ENCODE data around the gene RIMS3.
A peak's percentile ranks its signal among the peaks of the same experiment; 100 is the strongest.

Gene RIMS3

GRCh38 chr1:40625076-40625475, 40.4 kb downstream of the RIMS3 start:
- H4K20me1 ChIP-seq (ENCODE audit: insufficient read depth, low read length): no peaks in the 10 kb centered on the region
- TF ChIP-seq, protein P1, sequence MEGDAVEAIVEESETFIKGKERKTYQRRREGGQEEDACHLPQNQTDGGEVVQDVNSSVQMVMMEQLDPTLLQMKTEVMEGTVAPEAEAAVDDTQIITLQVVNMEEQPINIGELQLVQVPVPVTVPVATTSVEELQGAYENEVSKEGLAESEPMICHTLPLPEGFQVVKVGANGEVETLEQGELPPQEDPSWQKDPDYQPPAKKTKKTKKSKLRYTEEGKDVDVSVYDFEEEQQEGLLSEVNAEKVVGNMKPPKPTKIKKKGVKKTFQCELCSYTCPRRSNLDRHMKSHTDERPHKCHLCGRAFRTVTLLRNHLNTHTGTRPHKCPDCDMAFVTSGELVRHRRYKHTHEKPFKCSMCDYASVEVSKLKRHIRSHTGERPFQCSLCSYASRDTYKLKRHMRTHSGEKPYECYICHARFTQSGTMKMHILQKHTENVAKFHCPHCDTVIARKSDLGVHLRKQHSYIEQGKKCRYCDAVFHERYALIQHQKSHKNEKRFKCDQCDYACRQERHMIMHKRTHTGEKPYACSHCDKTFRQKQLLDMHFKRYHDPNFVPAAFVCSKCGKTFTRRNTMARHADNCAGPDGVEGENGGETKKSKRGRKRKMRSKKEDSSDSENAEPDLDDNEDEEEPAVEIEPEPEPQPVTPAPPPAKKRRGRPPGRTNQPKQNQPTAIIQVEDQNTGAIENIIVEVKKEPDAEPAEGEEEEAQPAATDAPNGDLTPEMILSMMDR (IDR thresholded peaks at IDR 0.05; ENCODE audit: low read length): peak; percentile 53; the same call in 1 of the 2 replicates
- TF ChIP-seq EZH2 (IDR thresholded peaks at IDR 0.05; ENCODE audit: borderline replicate concordance, low read length): no peak
- no peaks in the 10 kb centered on the region for H3K9me2 ChIP-seq (ENCODE audit: low read depth, low read length)
- no peaks in the 10 kb centered on the region for H3K79me2 ChIP-seq (ENCODE audit: insufficient read depth, low read length)
- H3F3A ChIP-seq (ENCODE audit: insufficient read depth, low read length): no peaks in the 10 kb centered on the region
- H3K4me3 ChIP-seq (ENCODE audit: low read depth, low read length, poor library complexity, severe bottlenecking): no peak overlapping the region
- H3K9me3 ChIP-seq (ENCODE audit: low read length): no peaks in the 10 kb centered on the region
- no peaks in the 10 kb centered on the region; the same call in 1 of the 2 replicates for H3K27me3 ChIP-seq (ENCODE audit: insufficient read depth, low read length)
- H2AFZ ChIP-seq (ENCODE audit: low read length): no peak overlapping the region
- no peak overlapping the region for H3K27ac ChIP-seq (ENCODE audit: low read depth, low read length, poor library complexity, severe bottlenecking)
- no peaks in the 10 kb centered on the region for H3K4me1 ChIP-seq (ENCODE audit: insufficient read depth, low read length, severe bottlenecking)
- no peaks in the 10 kb centered on the region for H3K36me3 ChIP-seq (ENCODE audit: insufficient read depth, low read length)
- no peak overlapping the region for H3K9ac ChIP-seq (ENCODE audit: low read length)
- H3K4me2 ChIP-seq (ENCODE audit: low read length): no peak overlapping the region

DNA sequence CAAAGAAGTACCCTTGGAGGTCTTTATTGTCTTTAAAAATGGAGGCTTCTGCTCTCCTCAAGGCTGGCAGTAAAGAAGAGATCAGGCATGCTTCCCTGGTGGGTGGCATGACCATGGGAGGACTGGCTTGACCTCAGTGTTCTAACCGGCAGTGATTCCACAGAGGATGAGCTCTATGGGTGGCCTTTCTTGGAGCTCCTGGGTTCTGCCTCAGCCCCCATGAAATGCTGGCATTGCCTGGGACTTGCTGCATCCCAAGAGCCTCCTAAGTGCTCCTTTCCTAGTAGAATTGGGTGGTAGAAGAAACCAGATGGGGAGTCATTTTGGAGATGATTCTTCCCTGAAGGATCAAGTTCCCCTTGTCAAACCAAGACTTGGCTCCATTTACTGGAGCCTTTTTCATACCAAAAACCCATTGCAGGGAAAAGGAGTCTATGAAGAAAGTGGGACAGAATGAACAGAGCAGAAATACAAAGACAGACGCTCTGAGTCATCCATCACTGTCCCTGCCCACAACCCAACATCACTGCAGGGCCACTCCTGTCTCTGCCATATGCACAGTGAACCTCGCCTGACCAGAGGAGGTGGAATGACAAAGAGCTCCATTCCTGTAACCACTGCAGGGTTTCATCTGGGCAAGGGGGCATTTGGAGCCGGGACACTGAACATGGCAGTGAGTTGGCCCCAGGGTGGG, 42.4 kb downstream of the RIMS3 start:
- Histone ChIP-seq H3K36me3 (ENCODE audit: insufficient read depth, low read length) (no peaks in the 10 kb centered on the region), H3K4me2 (ENCODE audit: low read length) (no peak overlapping the region), H3K9me3 (ENCODE audit: low read length) (peaks cover 8% of the 10 kb centered on the region; the same call in 1 of the 2 replicates), H3K79me2 (ENCODE audit: insufficient read depth, low read length) (no peaks in the 10 kb centered on the region), H3K9ac (ENCODE audit: low read length) (no peak overlapping the region), H3K9me2 (ENCODE audit: low read depth, low read length) (no peaks in the 10 kb centered on the region), H3K4me1 (ENCODE audit: insufficient read depth, low read length, severe bottlenecking) (no peaks in the 10 kb centered on the region), H3K27ac (ENCODE audit: low read depth, low read length, poor library complexity, severe bottlenecking) (no peak overlapping the region), H4K20me1 (ENCODE audit: insufficient read depth, low read length) (no peaks in the 10 kb centered on the region), H3K27me3 (ENCODE audit: insufficient read depth, low read length) (no peaks in the 10 kb centered on the region; the same call in 1 of the 2 replicates), H3F3A (ENCODE audit: insufficient read depth, low read length) (no peaks in the 10 kb centered on the region), H3K4me3 (ENCODE audit: low read depth, low read length, poor library complexity, severe bottlenecking) (no peak overlapping the region), H2AFZ (ENCODE audit: low read length) (no peak overlapping the region)
- TF ChIP-seq, protein P1 (IDR thresholded peaks at IDR 0.05; ENCODE audit: low read length): no peak
- TF ChIP-seq EZH2 (IDR thresholded peaks at IDR 0.05; ENCODE audit: borderline replicate concordance, low read length): no peak

GRCh38 chr1:40621821-40622450, 43.5 kb downstream of the RIMS3 start:
- H3K27me3 ChIP-seq (ENCODE audit: insufficient read depth, low read length): no peaks in the 10 kb centered on the region; the same call in 1 of the 2 replicates
- H3K27ac ChIP-seq (ENCODE audit: low read depth, low read length, poor library complexity, severe bottlenecking): no peak overlapping the region
- no peak overlapping the region for H3K9ac ChIP-seq (ENCODE audit: low read length)
- no peaks in the 10 kb centered on the region for H3F3A ChIP-seq (ENCODE audit: insufficient read depth, low read length)
- no peaks in the 10 kb centered on the region for H3K9me2 ChIP-seq (ENCODE audit: low read depth, low read length)
- no peaks in the 10 kb centered on the region for H3K36me3 ChIP-seq (ENCODE audit: insufficient read depth, low read length)
- H3K79me2 ChIP-seq (ENCODE audit: insufficient read depth, low read length): no peaks in the 10 kb centered on the region
- no peak overlapping the region for H3K4me3 ChIP-seq (ENCODE audit: low read depth, low read length, poor library complexity, severe bottlenecking)
- peaks cover 8% of the 10 kb centered on the region; the same call in 1 of the 2 replicates for H3K9me3 ChIP-seq (ENCODE audit: low read length)
- H3K4me1 ChIP-seq (ENCODE audit: insufficient read depth, low read length, severe bottlenecking): no peaks in the 10 kb centered on the region
- H2AFZ ChIP-seq (ENCODE audit: low read length): no peak overlapping the region
- no peak for TF ChIP-seq EZH2 (IDR thresholded peaks at IDR 0.05; ENCODE audit: borderline replicate concordance, low read length)
- TF ChIP-seq, protein P1 (IDR thresholded peaks at IDR 0.05; ENCODE audit: low read length): no peak
- H3K4me2 ChIP-seq (ENCODE audit: low read length): no peak overlapping the region
- H4K20me1 ChIP-seq (ENCODE audit: insufficient read depth, low read length): no peaks in the 10 kb centered on the region
